Activated naive CD4-positive, alpha-beta T cell (primary cell): Measurements from ENCODE around the gene CYTH2.
A peak's percentile ranks its signal among the peaks of the same experiment; 100 is the strongest.

ENCODE experiments used
- DNase-seq, 4 experiments: peaks; one replicate each; lab custom pipeline; 2025; lab: John Stamatoyannopoulos, UW

CYTH2 gene

GRCh38 chr19:48496959-48497727 is 28.0 kb downstream of the CYTH2 start:
- no peak for DNase-seq

GRCh38 chr19:48497728-48498594 is 28.8 kb downstream of the CYTH2 start:
- DNase-seq = no peak

- no peak for DNase-seq
Measured at GRCh38 chr19:48498595-48499311, 29.6 kb downstream of the CYTH2 start.

GRCh38 chr19:48499316-48500090 is 30.3 kb downstream of the CYTH2 start:
- DNase-seq = no peak

GRCh38 chr19:48500830-48501493 is 31.8 kb downstream of the CYTH2 start:
- no peak for DNase-seq

GRCh38 chr19:48501494-48502349 is 32.6 kb downstream of the CYTH2 start:
- peak in 2 of 4 experiments; percentile 45 to 61 for DNase-seq

GRCh38 chr19:48502350-48503018 is 33.3 kb downstream of the CYTH2 start:
- DNase-seq = peak in 2 of 4 experiments; percentile 49 to 70

- no peak for DNase-seq
Measured at GRCh38 chr19:48506138-48506733, 37.1 kb downstream of the CYTH2 start.

- no peak for DNase-seq
Measured at GRCh38 chr19:48507911-48508439, 38.8 kb downstream of the CYTH2 start.

- no peak for DNase-seq
Measured at GRCh38 chr19:48508729-48509411, 39.7 kb downstream of the CYTH2 start.

- no peak for DNase-seq
Measured at GRCh38 chr19:48509467-48510194, 40.5 kb downstream of the CYTH2 start.

GRCh38 chr19:48510421-48511268 is 41.5 kb downstream of the CYTH2 start:
- DNase-seq = peak; percentile 32 to 68 (median 52)

GRCh38 chr19:48511321-48511731 is 42.2 kb downstream of the CYTH2 start:
- peak in 2 of 4 experiments; percentile 24 to 46 for DNase-seq

- peak; percentile 35 to 78 (median 58) for DNase-seq
Measured at GRCh38 chr19:48511800-48512503, 42.8 kb downstream of the CYTH2 start, which contains the start of gene LMTK3. LMTK3 (minus strand) TSS chr19:48511835; CDS start chr19:48511576, 259 bp downstream.

- no peak for DNase-seq
Measured at GRCh38 chr19:48512504-48513288, 43.5 kb downstream of the CYTH2 start.
